GM20000 (cell line): ENCODE data around the gene FYN.

Experiments used
- DNase-seq: peaks from one replicate; pipeline ENCODE4 v3.0.0; 2012; ENCODE audit warnings: low spot score
- CTCF ChIP-seq: IDR thresholded peaks from 2 replicates; pipeline ENCODE4 v1.5.1; 2012; ENCODE audit warnings: mild to moderate bottlenecking, control low read depth; ENCODE audit errors: extremely low read depth, missing control alignments

The FYN gene

GRCh38 chr6:111759331-111759835 lies 113.9 kb downstream of the FYN start:
- no peak for TF ChIP-seq CTCF

GRCh38 chr6:111758608-111759329 lies 114.5 kb downstream of the FYN start:
- TF ChIP-seq CTCF, result no peak
- DNase-seq, result no peak

More at GRCh38 chr6:111759331-111759835, 113.9 kb downstream of the FYN start:
- no peak for DNase-seq

- no peak for TF ChIP-seq CTCF
- DNase-seq, result no peak
Measured at GRCh38 chr6:111757342-111757741, 115.9 kb downstream of the FYN start.

- no peak for DNase-seq
- no peak for TF ChIP-seq CTCF
Measured at GRCh38 chr6:111754423-111754822, 118.8 kb downstream of the FYN start.

GRCh38 chr6:111753573-111753972 lies 119.7 kb downstream of the FYN start:
- TF ChIP-seq CTCF, result no peak
- no peak for DNase-seq

- no peak for DNase-seq
- TF ChIP-seq CTCF, result no peak
Measured at GRCh38 chr6:111752476-111752875, 120.8 kb downstream of the FYN start.

- DNase-seq, result peak; percentile 58
- no peak for TF ChIP-seq CTCF
Measured at GRCh38 chr6:111750753-111751673, 122.2 kb downstream of the FYN start.
